K562 (cell line): ENCODE data around the gene EXOC7. TPM values are rescaled to one million over a fixed set of nuclear protein-coding genes. Genes with fewer than 3 reads are reported as not detected.

Source experiments
- ATAC-seq: fragments of 200-7000 bp; cut with Tn5 transposase; 3 replicates; pipeline ENCODE4 v1.9.1; 2020; ENCODE audit warnings: moderate library complexity
- BruUV-seq: library from RNA; stranded (reverse); fragments of 400-500 nt; replicated peaks from 2 replicates; lab custom pipeline; 2021; lab: Mats Ljungman, UMichigan
- CTCF ChIA-PET: fragments of 300-600 bp; formaldehyde crosslinking; extraction: SDS; loops from one replicate; lab custom pipeline; 2021; ENCODE audit warnings: low intra/inter-chr PET ratio; lab: Yijun Ruan, JAX
- POLR2A ChIA-PET: fragments of 300-600, 350-650 bp; sonication (Branson Sonifier 250); formaldehyde crosslinking; extraction: SDS; loops from one replicate; lab custom pipeline; 2021; ENCODE audit warnings: antibody characterized with exemption, inconsistent platforms; lab: Yijun Ruan, JAX
- DNase-seq, 4 experiments: peaks; one replicate each; pipeline versions ENCODE4 v3.0.0 to v3.0.0-alpha.2; 2011 to 2018; ENCODE audit warnings: low spot score in 3 of 4, mixed read lengths in 3 of 4; ENCODE audit errors: extremely low read depth in 1 of 4
- FAIRE-seq: peaks from 2 replicates; lab custom pipeline; 2011; peaks lifted over from hg19 to GRCh38; lab: Jason Lieb, UNC
- H2AFZ ChIP-seq: 2 replicates; pipeline ENCODE4 v1.6.0; 2011; ENCODE audit warnings: low read depth, low read length, control low read depth, inconsistent platforms
- H3K27ac ChIP-seq: fragments of 200-600 bp; 3 replicates; pipeline ENCODE4 v1.8.0; 2011; ENCODE audit warnings: low read depth, mild to moderate bottlenecking, control low read depth, inconsistent platforms, low read length, moderate library complexity, mixed read lengths; ENCODE audit errors: extremely low read depth
- H3K27me3 ChIP-seq, 2 experiments: fragments of 300-600 bp in 1 of 2; 2 replicates in 1 of 2; 3 replicates in 1 of 2; pipeline versions ENCODE4 v1.6.0 to v1.8.0; 2011; ENCODE audit warnings: inconsistent platforms in 2 of 2, low read length in 2 of 2, mild to moderate bottlenecking in 1 of 2, mixed read lengths in 1 of 2, moderate library complexity in 1 of 2; ENCODE audit not compliant: control insufficient read depth in 2 of 2, insufficient read depth in 2 of 2
- H3K36me3 ChIP-seq: fragments of 300-600 bp; 3 replicates; pipeline ENCODE4 v1.8.0; 2011; ENCODE audit warnings: mild to moderate bottlenecking, low read length, inconsistent platforms; ENCODE audit not compliant: control insufficient read depth, insufficient read depth
- H3K4me1 ChIP-seq, 2 experiments: fragments of 200-600 bp in 1 of 2; replicated peaks in 1 of 2; 2 replicates in 1 of 2; 3 replicates in 1 of 2; pipeline versions ENCODE4 v1.5.1 to v1.8.0; 2011; ENCODE audit warnings: inconsistent platforms in 2 of 2, low read length in 2 of 2, mild to moderate bottlenecking in 1 of 2, mixed read lengths in 1 of 2, moderate library complexity in 1 of 2; ENCODE audit not compliant: control insufficient read depth in 2 of 2, insufficient read depth in 2 of 2
- H3K4me2 ChIP-seq: 2 replicates; pipeline ENCODE4 v1.6.1; 2011; ENCODE audit warnings: low read length, control low read depth, inconsistent platforms, mixed read lengths; ENCODE audit not compliant: insufficient read depth
- H3K4me3 ChIP-seq: fragments of 200-600 bp; sonication (generic), shearing (Covaris generic); 2 replicates; pipeline ENCODE4 v1.5.1; 2016; ENCODE audit warnings: control low read depth, inconsistent platforms
- H3K79me2 ChIP-seq: fragments of 200-600 bp; 3 replicates; pipeline ENCODE4 v1.8.0; 2011; ENCODE audit warnings: low read length, inconsistent platforms; ENCODE audit not compliant: control insufficient read depth, insufficient read depth
- H3K9ac ChIP-seq, 2 experiments: 2 replicates each; pipeline versions ENCODE4 v1.6.0 to v1.6.1; 2011; ENCODE audit warnings: low read depth in 2 of 2, low read length in 2 of 2, control low read depth in 1 of 2, inconsistent platforms in 1 of 2, mild to moderate bottlenecking in 1 of 2, mixed read lengths in 1 of 2; ENCODE audit not compliant: insufficient read depth in 1 of 2
- H3K9me1 ChIP-seq: one replicate; pipeline ENCODE4 v1.6.0; 2011; ENCODE audit warnings: inconsistent platforms, mild to moderate bottlenecking, low read length, moderate library complexity; ENCODE audit not compliant: control insufficient read depth, insufficient read depth
- H3K9me3 ChIP-seq: replicated peaks from 2 replicates; pipeline ENCODE4 v1.5.1; 2011; ENCODE audit warnings: low read depth, low read length, inconsistent platforms; ENCODE audit not compliant: control insufficient read depth, insufficient read depth
- H4K20me1 ChIP-seq: replicated peaks from 2 replicates; pipeline ENCODE4 v1.6.1; 2011; ENCODE audit warnings: low read length, inconsistent platforms, mixed read lengths; ENCODE audit not compliant: control insufficient read depth, insufficient read depth
- ARID3B ChIP-seq: fragments of 250-450 bp; sonication (Bioruptor Pico); IDR thresholded peaks from 2 replicates; pipeline ENCODE4 v1.4.0; 2020; ENCODE audit warnings: borderline replicate concordance
- FOXJ3 ChIP-seq: sonication (generic); formaldehyde crosslinking; IDR thresholded peaks from 2 replicates; pipeline ENCODE4 v1.4.0; 2020; ENCODE audit warnings: mild to moderate bottlenecking, missing genetic modification reagents
- KDM2B ChIP-seq: fragments of 250-450 bp; sonication (Bioruptor Pico); IDR thresholded peaks from 2 replicates; pipeline ENCODE4 v1.8.0; 2021; ENCODE audit warnings: mild to moderate bottlenecking, moderate library complexity
- ZFX ChIP-seq: sonication (generic); formaldehyde crosslinking; IDR thresholded peaks from 2 replicates; pipeline ENCODE4 v1.8.0; 2022; ENCODE audit warnings: mild to moderate bottlenecking, missing genetic modification reagents, moderate library complexity
- WGBS: fragments of 100-300 bp; shearing (Covaris generic); methylation state at CpG from one replicate; pipeline ENCODE4 v1.1.6; 2016; ENCODE audit warnings: low coverage, mixed read lengths; ENCODE audit not compliant: insufficient coverage; ENCODE audit errors: missing lambda C conversion rate; 5-methylcytosine and 5-hydroxymethylcytosine counted together
- in situ Hi-C: fragments of 300-500 bp; cut with MboI; formaldehyde crosslinking; loops from 4 replicates; pipeline ENCODE4 v1.15.0; 2018; ENCODE audit warnings: inconsistent platforms, mixed read lengths
- intact Hi-C: fragments of 100-400 bp; cut with micrococcal nuclease; formaldehyde crosslinking; loops from 2 replicates; pipeline ENCODE4 v1.14.2; 2022
- polyA plus RNA-seq, 8 experiments: library from polyadenylated mRNA; depleted of rRNA in 4 of 8; stranded (reverse) in 5 of 8; unstranded in 3 of 8; fragments of >200 nt; fragmentation: Nextera tagmentation in 2 of 8; fragmentation: Illumina TruSeq in 1 of 8; extraction: Ambion mirVana in 2 of 8; extraction: Trizol in 1 of 8; gene quantifications; 2 replicates each; pipeline versions ENCODE4 v1.2.1 to v1.2.3, GENCODE V29; 2011 to 2014; ENCODE audit warnings: inconsistent platforms in 1 of 8, missing spikeins in 1 of 8
- total RNA-seq, 7 experiments: library from RNA; depleted of rRNA in 6 of 7; stranded (reverse); fragments of >200 nt in 6 of 7; fragmentation: Illumina TruSeq in 2 of 7; extraction: Trizol in 2 of 7; gene quantifications; 2 replicates each; pipeline versions ENCODE4 v1.2.1 to v1.2.3, GENCODE V29; 2011 to 2021; ENCODE audit warnings: low replicate concordance in 1 of 7
- TF ChIP-seq, protein P1 (sequence below), 2 experiments: fragments of 450-650 bp in 1 of 2; IDR thresholded peaks; 2 replicates each; pipeline ENCODE4 v1.6.1; 2011 to 2017; ENCODE audit warnings: low read depth in 2 of 2, antibody characterized with exemption in 1 of 2, borderline replicate concordance in 1 of 2, low read length in 1 of 2, mild to moderate bottlenecking in 1 of 2, mixed read lengths in 1 of 2; ENCODE audit not compliant: control insufficient read depth in 1 of 2

EXOC7 gene
- total and polyA plus RNA-seq, 9 of the 15 experiments (the other 6 are each of a cell fraction or from before 2014, with no cell fraction given), result 18.6 to 57.0 (median 35.0) TPM

GRCh38 chr17:76091526-76092286, 11.9 kb downstream of the EXOC7 start:
- Histone ChIP-seq H2AFZ (no peak overlapping the region), H3K4me2 (no peak overlapping the region), H3K4me1 (peaks cover 9 to 16% of the 10 kb centered on the region in 2 experiments; a peak in 4 of 5 replicates), H4K20me1 (no peaks in the 10 kb centered on the region; the same call in 1 of the 2 replicates), H3K36me3 (peaks cover 75% of the 10 kb centered on the region; the same call in 2 of the 3 replicates), H3K9me1 (no peaks in the 10 kb centered on the region), H3K79me2 (no peaks in the 10 kb centered on the region), H3K4me3 (no peak overlapping the region), H3K27me3 (no peaks in the 10 kb centered on the region), H3K9me3 (no peaks in the 10 kb centered on the region), H3K27ac (no peak overlapping the region), H3K9ac (no peak overlapping the region)
- ChIA-PET POLR2A (interaction anchor here (0.6 to 2.5 kb wide), 6 partner anchors 10 to 176 kb away, joined by 3 to 8 read pairs (median 3); no protein-coding TSS in a partner anchor), CTCF (no interaction called here)
- intact Hi-C loops, result no loop called here
- WGBS, result 86% methylated on average over 19 of the region's 23 CpGs
- DNase-seq (no peak), ATAC-seq (no peak), FAIRE-seq (no peak)
- in situ Hi-C loops, result no loop called here
- no TSS peak for BruUV-seq
- TF ChIP-seq ZFX (CRISPR knock-in tag) (no peak), FOXJ3 (CRISPR knock-in tag) (no peak), KDM2B (CRISPR knock-in tag) (no peak), ARID3B (CRISPR knock-in tag) (no peak)
- TF ChIP-seq, protein P1, sequence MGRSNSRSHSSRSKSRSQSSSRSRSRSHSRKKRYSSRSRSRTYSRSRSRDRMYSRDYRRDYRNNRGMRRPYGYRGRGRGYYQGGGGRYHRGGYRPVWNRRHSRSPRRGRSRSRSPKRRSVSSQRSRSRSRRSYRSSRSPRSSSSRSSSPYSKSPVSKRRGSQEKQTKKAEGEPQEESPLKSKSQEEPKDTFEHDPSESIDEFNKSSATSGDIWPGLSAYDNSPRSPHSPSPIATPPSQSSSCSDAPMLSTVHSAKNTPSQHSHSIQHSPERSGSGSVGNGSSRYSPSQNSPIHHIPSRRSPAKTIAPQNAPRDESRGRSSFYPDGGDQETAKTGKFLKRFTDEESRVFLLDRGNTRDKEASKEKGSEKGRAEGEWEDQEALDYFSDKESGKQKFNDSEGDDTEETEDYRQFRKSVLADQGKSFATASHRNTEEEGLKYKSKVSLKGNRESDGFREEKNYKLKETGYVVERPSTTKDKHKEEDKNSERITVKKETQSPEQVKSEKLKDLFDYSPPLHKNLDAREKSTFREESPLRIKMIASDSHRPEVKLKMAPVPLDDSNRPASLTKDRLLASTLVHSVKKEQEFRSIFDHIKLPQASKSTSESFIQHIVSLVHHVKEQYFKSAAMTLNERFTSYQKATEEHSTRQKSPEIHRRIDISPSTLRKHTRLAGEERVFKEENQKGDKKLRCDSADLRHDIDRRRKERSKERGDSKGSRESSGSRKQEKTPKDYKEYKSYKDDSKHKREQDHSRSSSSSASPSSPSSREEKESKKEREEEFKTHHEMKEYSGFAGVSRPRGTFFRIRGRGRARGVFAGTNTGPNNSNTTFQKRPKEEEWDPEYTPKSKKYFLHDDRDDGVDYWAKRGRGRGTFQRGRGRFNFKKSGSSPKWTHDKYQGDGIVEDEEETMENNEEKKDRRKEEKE (IDR thresholded peaks at IDR 0.05; ENCODE audit: borderline replicate concordance in 1 of 2, control insufficient read depth in 1 of 2, low read depth in 2 of 2, low read length in 1 of 2), result no peak
